LNCaP clone FGC (cell line): ENCODE results near the gene LYG2.

Source experiments
- DNase-seq: peaks from one replicate; pipeline ENCODE4 v3.0.0-alpha.2; 2011; ENCODE audit warnings: low read depth
- H3K4me3 ChIP-seq: 2 replicates; pipeline ENCODE4 v1.5.1; 2011; ENCODE audit warnings: mild to moderate bottlenecking, low read depth, low read length, control low read depth
- TF ChIP-seq, protein P1 (sequence below): IDR thresholded peaks from 2 replicates; pipeline ENCODE4 v1.5.1; 2012; ENCODE audit warnings: mild to moderate bottlenecking; ENCODE audit not compliant: control insufficient read depth, insufficient read depth; ENCODE audit errors: extremely low read depth

LYG2 gene

DNA sequence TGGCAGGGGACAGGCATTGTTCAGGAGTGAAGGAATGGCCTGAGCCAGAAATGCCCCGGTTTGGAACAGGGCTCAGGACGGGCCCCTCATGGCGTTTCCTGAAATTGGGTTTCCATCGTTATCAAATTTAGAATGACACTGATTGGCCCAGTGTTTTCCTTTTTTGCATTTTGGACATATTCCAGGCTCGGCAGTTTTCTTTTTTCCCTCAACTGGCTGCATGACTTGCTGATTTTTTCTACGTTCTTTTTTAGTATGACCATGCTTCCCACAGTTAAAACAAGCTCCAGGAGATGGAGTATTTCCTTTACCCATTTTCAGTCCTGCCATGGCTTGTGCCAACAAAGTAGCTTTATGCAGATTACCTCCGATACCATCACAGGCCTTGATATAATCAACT lies 20.4 kb upstream of the LYG2 start:
- no peak for DNase-seq
- TF ChIP-seq, protein P1, sequence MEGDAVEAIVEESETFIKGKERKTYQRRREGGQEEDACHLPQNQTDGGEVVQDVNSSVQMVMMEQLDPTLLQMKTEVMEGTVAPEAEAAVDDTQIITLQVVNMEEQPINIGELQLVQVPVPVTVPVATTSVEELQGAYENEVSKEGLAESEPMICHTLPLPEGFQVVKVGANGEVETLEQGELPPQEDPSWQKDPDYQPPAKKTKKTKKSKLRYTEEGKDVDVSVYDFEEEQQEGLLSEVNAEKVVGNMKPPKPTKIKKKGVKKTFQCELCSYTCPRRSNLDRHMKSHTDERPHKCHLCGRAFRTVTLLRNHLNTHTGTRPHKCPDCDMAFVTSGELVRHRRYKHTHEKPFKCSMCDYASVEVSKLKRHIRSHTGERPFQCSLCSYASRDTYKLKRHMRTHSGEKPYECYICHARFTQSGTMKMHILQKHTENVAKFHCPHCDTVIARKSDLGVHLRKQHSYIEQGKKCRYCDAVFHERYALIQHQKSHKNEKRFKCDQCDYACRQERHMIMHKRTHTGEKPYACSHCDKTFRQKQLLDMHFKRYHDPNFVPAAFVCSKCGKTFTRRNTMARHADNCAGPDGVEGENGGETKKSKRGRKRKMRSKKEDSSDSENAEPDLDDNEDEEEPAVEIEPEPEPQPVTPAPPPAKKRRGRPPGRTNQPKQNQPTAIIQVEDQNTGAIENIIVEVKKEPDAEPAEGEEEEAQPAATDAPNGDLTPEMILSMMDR: no peak
- H3K4me3 ChIP-seq: no peak overlapping the region

DNA sequence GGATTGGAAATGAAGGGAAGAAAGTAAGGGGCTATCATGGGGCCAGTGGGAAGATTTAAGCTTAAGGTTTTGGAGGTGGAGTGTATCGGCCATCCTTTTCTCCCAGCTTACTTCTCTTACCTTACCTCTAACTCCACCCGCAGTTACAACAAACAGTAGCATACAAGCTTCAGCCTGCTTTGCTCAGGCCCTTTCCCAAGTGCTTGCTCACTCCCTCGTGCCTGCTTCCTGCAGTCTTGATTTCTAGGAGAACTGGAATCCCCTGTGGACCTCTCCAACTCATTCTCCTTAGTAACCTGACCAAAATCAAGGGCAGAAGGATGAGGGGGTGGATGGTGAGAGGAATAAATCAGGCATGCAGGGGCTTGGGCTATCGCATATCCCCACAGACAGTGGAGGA lies 5.8 kb upstream of the LYG2 start:
- no peak for DNase-seq
- TF ChIP-seq, protein P1: no peak
- no peak overlapping the region for H3K4me3 ChIP-seq

DNA sequence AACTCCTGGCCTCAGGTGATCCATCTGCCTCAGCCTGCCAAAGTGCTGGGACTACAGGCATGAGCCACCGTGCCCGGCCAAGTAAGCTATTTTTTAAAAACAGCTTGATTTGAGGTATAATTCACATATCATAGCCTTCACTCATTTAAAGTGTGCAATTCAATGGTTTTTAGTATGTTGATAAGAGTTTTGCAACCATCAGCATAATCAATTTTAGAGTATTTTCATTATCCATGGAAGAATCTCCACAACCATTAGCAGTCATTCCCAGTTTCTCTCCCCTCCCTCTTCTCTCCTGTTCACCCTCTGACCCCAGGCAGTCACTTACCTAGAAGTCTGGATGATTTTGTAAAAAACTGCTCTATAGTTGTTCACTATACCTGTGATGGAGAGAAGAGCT lies 4.7 kb upstream of the LYG2 start:
- DNase-seq: no peak
- TF ChIP-seq, protein P1: no peak
- H3K4me3 ChIP-seq: no peak overlapping the region

DNA sequence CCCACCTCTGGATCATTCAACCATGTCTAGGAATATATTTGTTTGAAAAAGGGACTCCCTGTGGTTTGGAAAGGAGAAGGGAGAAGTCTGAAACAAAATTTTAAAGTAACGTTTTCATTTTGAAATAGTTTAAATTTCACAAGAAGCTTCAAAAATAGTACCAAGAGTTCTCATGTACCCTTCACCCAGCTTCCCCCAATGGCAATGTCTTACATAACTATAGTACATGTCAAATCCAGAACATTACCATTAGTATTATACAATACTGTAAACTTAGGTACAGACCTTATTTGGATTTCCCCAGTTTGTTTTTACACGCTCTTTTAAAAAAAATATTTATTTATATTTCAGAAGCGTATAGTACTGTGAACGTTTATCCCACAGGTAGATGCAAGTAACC lies 4.0 kb upstream of the LYG2 start:
- no peak for DNase-seq
- H3K4me3 ChIP-seq: no peak overlapping the region
- TF ChIP-seq, protein P1: no peak

DNA sequence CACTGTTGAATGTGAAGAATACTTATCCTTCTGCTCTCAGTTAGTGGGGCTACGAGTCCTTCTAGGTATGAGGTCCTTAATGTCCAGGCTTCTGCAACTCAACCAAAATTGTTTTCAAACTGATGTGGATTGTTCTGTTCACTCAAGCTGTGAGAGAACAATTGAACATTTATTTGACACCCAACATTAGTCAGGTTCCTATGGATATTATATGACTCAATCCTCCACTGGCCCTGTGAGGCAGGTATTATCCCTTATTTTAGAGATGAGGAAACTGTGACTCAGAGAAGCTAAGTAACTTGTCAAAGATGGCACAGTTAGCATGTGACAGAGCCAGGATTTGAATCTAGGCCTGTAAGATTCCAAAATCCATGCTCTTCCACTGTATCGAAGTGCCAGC lies 1.2 kb upstream of the LYG2 start:
- H3K4me3 ChIP-seq: no peak overlapping the region
- no peak for DNase-seq
- TF ChIP-seq, protein P1: no peak

DNA sequence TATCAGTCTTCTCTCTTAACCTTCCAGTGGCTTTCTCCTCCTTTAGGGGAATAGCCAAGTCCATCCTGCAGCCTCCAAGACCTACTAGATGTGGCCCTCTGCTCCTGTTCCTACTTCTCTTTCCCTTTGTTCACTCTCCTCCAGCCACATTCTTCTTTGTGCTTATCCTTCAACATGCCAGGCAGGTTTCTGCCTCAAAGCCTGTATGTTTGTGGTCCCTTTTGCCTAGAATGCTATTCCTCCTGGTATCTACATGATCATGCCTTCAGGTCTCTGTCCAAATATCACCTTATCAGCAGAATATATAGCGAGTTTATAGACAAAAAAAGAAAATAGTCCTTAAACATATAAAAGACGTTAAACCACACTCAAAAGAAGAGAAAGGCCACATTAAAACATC lies 5.5 kb downstream of the LYG2 start:
- TF ChIP-seq, protein P1: no peak
- no peak for DNase-seq
- H3K4me3 ChIP-seq: no peak overlapping the region

DNA sequence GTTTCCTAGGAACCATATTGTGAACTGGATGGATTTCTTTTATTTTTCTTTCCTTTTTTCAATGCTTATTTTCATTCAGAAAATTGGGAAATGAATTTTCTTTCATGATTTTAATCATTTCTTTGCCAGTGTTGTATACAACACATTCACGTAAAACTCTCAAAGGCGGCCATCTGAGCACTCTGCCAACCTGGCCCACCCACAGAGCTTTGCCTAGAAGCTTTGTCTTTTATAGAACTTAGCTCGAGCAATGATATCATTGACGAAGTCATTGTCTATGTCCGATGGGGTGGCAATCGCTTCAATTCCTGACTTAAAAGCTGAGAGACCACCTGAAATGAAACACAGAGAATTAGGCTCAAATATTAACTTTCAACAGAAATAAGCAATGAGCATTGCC lies 13.3 kb downstream of the LYG2 start:
- no peak overlapping the region for H3K4me3 ChIP-seq
- TF ChIP-seq, protein P1: no peak
- no peak for DNase-seq
